Pulmonary artery endothelial cell (primary cell): ENCODE results near the gene SIGLEC15. TPM values are rescaled to one million over a fixed set of nuclear protein-coding genes. Genes with fewer than 3 reads are reported as not detected.
A peak's percentile ranks its signal among the peaks of the same experiment; 100 is the strongest.
"Not testable (repeated sequence)": the region's sequence is repeated elsewhere in the genome, so short reads cannot be mapped to it uniquely, and the experiment has no call there.

ENCODE experiments used
- DNase-seq: peaks from one replicate; pipeline ENCODE4 v3.0.0-alpha.2; 2011; ENCODE audit warnings: low read depth, low spot score
- total RNA-seq: library from RNA; depleted of rRNA; stranded (reverse); fragments of >200 nt; gene quantifications from 2 replicates; pipeline ENCODE4 v1.2.3, GENCODE V29; 2014

Gene SIGLEC15
- total RNA-seq, 1 donor from 2014 or later: 0.13 TPM

- not testable (repeated sequence) for DNase-seq
These were observed 6.7 kb upstream of the SIGLEC15 start for GRCh38 chr18:45818765-45819164.

GRCh38 chr18:45820106-45820745, 5.2 kb upstream of the SIGLEC15 start:
- DNase-seq: no peak

GRCh38 chr18:45821026-45821425, 4.4 kb upstream of the SIGLEC15 start:
- DNase-seq: no peak

- DNase-seq: no peak
These were observed 3.8 kb upstream of the SIGLEC15 start for GRCh38 chr18:45821711-45822110.

- DNase-seq: no peak
These were observed 609 bp downstream of the SIGLEC15 start for GRCh38 chr18:45826084-45826483.

- not testable (repeated sequence) for DNase-seq
These were observed 1.2 kb downstream of the SIGLEC15 start for GRCh38 chr18:45826716-45827115.

- no peak for DNase-seq
These were observed 3.7 kb downstream of the SIGLEC15 start for GRCh38 chr18:45828917-45829811.

- DNase-seq: no peak
These were observed 4.4 kb downstream of the SIGLEC15 start for GRCh38 chr18:45829855-45830254.

- no peak for DNase-seq
These were observed 5.4 kb downstream of the SIGLEC15 start for GRCh38 chr18:45830917-45831316.

GRCh38 chr18:45833846-45834245, 8.4 kb downstream of the SIGLEC15 start:
- no peak for DNase-seq

GRCh38 chr18:45834306-45834705, 8.8 kb downstream of the SIGLEC15 start:
- DNase-seq: no peak

- no peak for DNase-seq
These were observed 9.7 kb downstream of the SIGLEC15 start for GRCh38 chr18:45835057-45835636.

- no peak for DNase-seq
These were observed 11.0 kb downstream of the SIGLEC15 start for GRCh38 chr18:45836242-45837205.

GRCh38 chr18:45837283-45838070, 12.0 kb downstream of the SIGLEC15 start:
- no peak for DNase-seq

GRCh38 chr18:45838302-45839070, 13.0 kb downstream of the SIGLEC15 start:
- no peak for DNase-seq

- DNase-seq: peak; percentile 26
These were observed 14.2 kb downstream of the SIGLEC15 start for GRCh38 chr18:45839414-45840395.

- no peak for DNase-seq
These were observed 15.7 kb downstream of the SIGLEC15 start for GRCh38 chr18:45841060-45841764.
